Islet precursor cell (in vitro differentiated cells): ENCODE measurements around the gene HS3ST5.
A peak's percentile ranks its signal among the peaks of the same experiment; 100 is the strongest.

ENCODE experiments used
- DNase-seq: peaks from one replicate; pipeline ENCODE4 v3.0.0-alpha.2; 2018

The HS3ST5 gene

GRCh38 chr6:114144887-114145851 is 197.7 kb downstream of the HS3ST5 start:
- peak; percentile 87 for DNase-seq

GRCh38 chr6:114142258-114142657 is 200.6 kb downstream of the HS3ST5 start:
- no peak for DNase-seq

DNA sequence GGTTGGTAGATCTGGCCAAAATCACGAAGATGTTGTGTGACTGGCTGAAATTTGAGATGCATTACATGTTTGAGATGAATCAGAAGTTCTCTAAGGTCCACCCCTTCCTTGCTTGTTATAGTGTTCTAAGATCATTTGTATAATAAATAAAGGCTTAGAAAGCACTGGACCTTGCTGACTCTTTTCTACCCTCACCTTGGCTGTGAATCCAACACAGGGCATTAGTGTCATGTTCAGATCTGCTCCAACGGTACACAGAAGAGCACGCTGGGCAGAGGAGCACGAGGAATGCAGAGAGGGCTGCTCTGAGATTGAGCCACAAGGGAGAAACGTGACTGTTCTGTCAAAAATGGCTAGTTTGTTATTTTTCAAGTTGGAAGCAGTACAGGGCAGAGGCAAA is 202.4 kb downstream of the HS3ST5 start:
- DNase-seq, result no peak

GRCh38 chr6:114138577-114139248 is 204.1 kb downstream of the HS3ST5 start:
- no peak for DNase-seq

GRCh38 chr6:114135363-114135971 is 207.4 kb downstream of the HS3ST5 start:
- DNase-seq, result no peak

GRCh38 chr6:114133816-114134215 is 209.0 kb downstream of the HS3ST5 start:
- DNase-seq, result no peak

- DNase-seq, result no peak
Measured at GRCh38 chr6:114131945-114132344, 210.9 kb downstream of the HS3ST5 start.

- no peak for DNase-seq
Measured at GRCh38 chr6:114125576-114125975, 217.2 kb downstream of the HS3ST5 start.

- no peak for DNase-seq
Measured at GRCh38 chr6:114121913-114122662, 220.7 kb downstream of the HS3ST5 start.

DNA sequence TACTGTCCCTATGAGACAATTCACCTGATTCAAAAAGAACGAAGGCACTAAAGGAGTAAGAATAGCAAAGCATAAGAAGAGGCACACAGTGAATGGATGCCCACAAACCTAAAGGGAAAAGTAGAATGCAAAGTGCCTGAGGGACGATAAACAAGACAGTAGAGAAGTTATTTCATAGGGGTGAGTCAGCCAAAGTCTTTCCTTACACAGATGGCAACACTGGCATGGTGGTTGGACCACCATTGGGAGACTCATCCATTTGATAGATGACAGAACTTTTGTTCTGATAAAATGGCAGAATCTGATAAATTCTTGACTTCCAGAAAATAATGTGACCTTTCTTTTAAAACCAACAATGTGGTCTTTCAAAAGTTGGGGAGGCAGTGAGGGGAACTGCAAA is 223.8 kb downstream of the HS3ST5 start:
- DNase-seq, result no peak

- no peak for DNase-seq
Measured at GRCh38 chr6:114115652-114116051, 227.2 kb downstream of the HS3ST5 start.

DNA sequence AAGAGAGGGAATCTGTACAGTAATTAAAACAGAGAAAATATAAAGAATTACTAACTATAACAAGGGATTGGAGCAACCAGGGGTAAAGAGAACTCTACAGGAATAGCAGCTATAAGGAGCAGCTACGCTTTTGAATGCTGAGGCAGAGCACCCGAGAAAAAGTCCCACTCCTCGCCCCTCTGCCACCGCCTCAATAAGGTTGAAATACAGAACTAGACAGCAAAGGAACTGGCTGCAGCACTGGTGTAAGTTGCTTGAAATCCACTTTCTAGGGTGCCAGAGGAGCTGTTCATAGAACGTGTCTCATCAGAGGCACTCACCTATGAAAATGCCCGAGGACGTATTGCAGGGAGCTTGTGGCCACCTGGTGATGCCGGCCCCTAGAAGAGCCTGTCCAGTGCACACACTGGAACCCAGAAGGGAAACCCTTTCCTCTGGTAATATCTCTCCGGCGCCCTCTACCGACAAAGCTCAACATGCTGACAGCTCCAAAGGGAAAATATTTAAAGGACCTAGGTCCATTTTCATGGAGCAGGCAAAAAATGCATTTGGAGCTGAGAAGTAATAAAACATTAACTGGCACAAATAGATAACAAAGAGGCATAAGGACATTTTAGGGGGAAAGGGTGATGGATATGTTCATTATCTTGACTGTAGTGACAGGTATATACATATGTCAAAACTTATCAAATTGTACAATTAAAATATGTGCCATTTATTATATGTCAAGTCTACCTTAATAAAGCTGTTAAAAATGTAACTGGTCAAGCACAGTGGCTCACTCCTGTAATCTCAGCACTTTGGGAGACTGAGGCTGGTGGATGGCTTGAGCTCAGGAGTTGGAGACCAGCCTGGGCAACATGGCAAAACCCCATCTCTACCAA is 234.5 kb downstream of the HS3ST5 start:
- peak; percentile 90 for DNase-seq

- DNase-seq, result no peak
Measured at GRCh38 chr6:114106020-114106419, 236.8 kb downstream of the HS3ST5 start.

- no peak for DNase-seq
Measured at GRCh38 chr6:114101255-114101654, 241.6 kb downstream of the HS3ST5 start.

- DNase-seq, result no peak
Measured at GRCh38 chr6:114100215-114100994, 242.4 kb downstream of the HS3ST5 start.

DNA sequence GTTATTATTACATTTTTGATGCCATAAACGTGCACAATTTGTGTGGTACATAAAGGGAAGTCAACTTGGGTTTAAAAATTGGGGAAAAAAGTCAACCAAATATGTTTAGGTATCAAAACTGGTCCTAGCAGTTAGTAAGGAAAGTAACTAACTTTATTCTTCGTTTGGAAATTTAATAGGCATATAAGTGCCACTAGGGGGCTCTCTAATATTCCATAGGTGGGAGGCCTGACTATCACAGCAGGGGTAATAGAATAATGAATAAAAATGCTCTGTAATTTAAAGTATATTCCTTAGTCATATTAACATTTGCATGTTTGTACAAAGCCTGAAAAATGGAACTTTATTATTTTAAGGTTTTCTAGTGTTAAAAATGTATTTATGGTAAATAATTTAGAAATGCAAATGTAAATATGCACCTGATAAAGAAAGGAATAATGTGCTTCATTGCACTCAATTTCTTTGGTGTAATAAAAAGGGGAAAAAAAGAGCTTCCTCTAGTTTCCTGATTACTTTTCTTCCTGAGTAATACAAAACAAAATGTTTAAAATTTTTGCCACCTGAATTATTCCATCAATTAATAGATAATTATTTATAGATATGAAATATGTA is 246.2 kb downstream of the HS3ST5 start:
- no peak for DNase-seq

DNA sequence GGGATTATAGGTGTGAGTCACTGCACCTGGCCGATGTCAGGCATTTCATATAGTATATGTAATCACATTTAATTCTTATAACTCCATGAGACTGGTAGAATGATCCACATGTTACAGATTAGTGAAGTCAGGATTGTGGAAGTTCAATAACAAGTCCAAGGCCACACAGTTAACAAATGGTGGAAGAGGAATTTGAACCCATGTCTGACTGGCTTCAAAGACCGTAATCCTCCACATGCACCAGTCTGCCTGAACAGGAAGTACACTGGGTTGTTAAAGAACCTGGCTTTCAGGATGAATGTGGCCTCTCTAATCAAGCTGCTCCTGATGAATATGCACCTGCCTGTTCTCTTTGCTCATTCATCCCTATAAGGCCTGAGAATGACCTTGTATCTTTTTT is 249.9 kb downstream of the HS3ST5 start:
- no peak for DNase-seq

- DNase-seq, result no peak
Measured at GRCh38 chr6:114090626-114091025, 252.2 kb downstream of the HS3ST5 start.

GRCh38 chr6:114087496-114087895 is 255.3 kb downstream of the HS3ST5 start:
- DNase-seq, result no peak

DNA sequence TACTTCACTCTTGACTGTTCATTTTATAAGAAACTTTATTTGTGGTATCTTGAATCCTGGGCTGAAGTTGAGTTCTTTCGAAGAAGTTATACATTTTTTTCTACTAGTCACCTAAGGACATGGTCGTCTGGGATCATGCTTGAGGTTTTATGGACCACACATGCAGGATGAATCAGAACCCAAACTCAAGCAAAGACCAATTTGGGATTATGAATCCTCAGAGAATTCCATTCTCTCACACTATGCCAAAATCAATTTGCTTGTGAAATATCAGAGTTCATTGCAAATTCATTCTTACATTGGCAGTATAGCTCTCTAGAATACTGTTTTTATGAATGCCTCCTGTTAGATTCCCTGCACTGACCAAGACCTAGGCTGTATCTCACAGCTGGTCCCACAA is 257.6 kb downstream of the HS3ST5 start:
- DNase-seq, result no peak
